ENCODE measurements around the gene LHFPL4. TPM values are rescaled to one million over a fixed set of nuclear protein-coding genes. Genes with fewer than 3 reads are reported as not detected.

Gene LHFPL4
- total RNA-seq, 2 experiments from 2014 or later, result not detected

- TF ChIP-seq CTCF (IDR thresholded peaks at IDR 0.05), result no peak
- CTCF ChIA-PET, result no interaction called here
- H3K4me1 Mint-ChIP-seq (ENCODE audit: low read depth), result no peaks in the 10 kb centered on the region
- H3K27me3 Mint-ChIP-seq, result peaks cover 5% of the 10 kb centered on the region
- no peaks in the 10 kb centered on the region for H3K36me3 Mint-ChIP-seq (ENCODE audit: low read depth)
- intact Hi-C loops (cut with micrococcal nuclease), result no loop called here
- POLR2A ChIA-PET, result interaction anchor here (1.2 kb wide), 1 partner anchor 73 kb away, joined by 3 read pairs; no protein-coding TSS in a partner anchor
- ATAC-seq (no peak), DNase-seq (no peak)
- no peaks in the 10 kb centered on the region for H3K9me3 Mint-ChIP-seq
- H3K27ac Mint-ChIP-seq, result no peak overlapping the region
- H3K4me3 Mint-ChIP-seq, result no peak overlapping the region
Measured at GRCh38 chr3:9542182-9542581, 11.4 kb downstream of the LHFPL4 start.

GRCh38 chr3:9536212-9536611, 17.4 kb downstream of the LHFPL4 start:
- Mint-ChIP-seq H3K27ac (no peak overlapping the region), H3K9me3 (no peaks in the 10 kb centered on the region), H3K27me3 (peaks cover 5% of the 10 kb centered on the region), H3K36me3 (ENCODE audit: low read depth) (no peaks in the 10 kb centered on the region), H3K4me3 (no peak overlapping the region), H3K4me1 (ENCODE audit: low read depth) (no peaks in the 10 kb centered on the region)
- ATAC-seq (no peak), DNase-seq (no peak)
- POLR2A ChIA-PET, result no interaction called here
- no peak for TF ChIP-seq CTCF (IDR thresholded peaks at IDR 0.05)
- CTCF ChIA-PET, result interaction anchor here (1.3 kb wide), 1 partner anchor 34 kb away, joined by 3 read pairs; no protein-coding TSS in a partner anchor
- intact Hi-C loops (cut with micrococcal nuclease), result no loop called here

- H3K4me3 Mint-ChIP-seq, result no peak overlapping the region
- H3K9me3 Mint-ChIP-seq, result no peaks in the 10 kb centered on the region
- no peak for TF ChIP-seq CTCF (IDR thresholded peaks at IDR 0.05)
- no peaks in the 10 kb centered on the region for H3K36me3 Mint-ChIP-seq (ENCODE audit: low read depth)
- ATAC-seq (no peak), DNase-seq (no peak)
- H3K27me3 Mint-ChIP-seq, result peaks cover 5% of the 10 kb centered on the region
- CTCF ChIA-PET, result interaction anchor here (1.2 kb wide), 1 partner anchor 31 kb away, joined by 4 read pairs; no protein-coding TSS in a partner anchor
- H3K27ac Mint-ChIP-seq, result no peak overlapping the region
- POLR2A ChIA-PET, result interaction anchor here (0.6 kb wide), 1 partner anchor 106 kb away, joined by 6 read pairs; no protein-coding TSS in a partner anchor
- H3K4me1 Mint-ChIP-seq (ENCODE audit: low read depth), result no peaks in the 10 kb centered on the region
- intact Hi-C loops (cut with micrococcal nuclease), result no loop called here
Measured at GRCh38 chr3:9534429-9534828, 19.2 kb downstream of the LHFPL4 start.

- TF ChIP-seq CTCF (IDR thresholded peaks at IDR 0.05), result no peak
- H3K9me3 Mint-ChIP-seq, result no peaks in the 10 kb centered on the region
- H3K27me3 Mint-ChIP-seq, result peaks cover 24% of the 10 kb centered on the region
- no peaks in the 10 kb centered on the region for H3K4me1 Mint-ChIP-seq (ENCODE audit: low read depth)
- intact Hi-C loops (cut with micrococcal nuclease), result no loop called here
- POLR2A ChIA-PET, result no interaction called here
- H3K36me3 Mint-ChIP-seq (ENCODE audit: low read depth), result no peaks in the 10 kb centered on the region
- H3K4me3 Mint-ChIP-seq, result no peak overlapping the region
- no peak for DNase-seq
- no peak for ATAC-seq
- no peak overlapping the region for H3K27ac Mint-ChIP-seq
- CTCF ChIA-PET, result no interaction called here
Measured at GRCh38 chr3:9525078-9525477, 28.5 kb downstream of the LHFPL4 start.

- H3K36me3 Mint-ChIP-seq (ENCODE audit: low read depth), result no peaks in the 10 kb centered on the region
- CTCF ChIA-PET, result interaction anchor here (2.2 kb wide), 1 partner anchor 11 kb away, joined by 7 read pairs; no protein-coding TSS in a partner anchor
- no peaks in the 10 kb centered on the region for H3K9me3 Mint-ChIP-seq
- POLR2A ChIA-PET, result no interaction called here
- no peak overlapping the region for H3K4me3 Mint-ChIP-seq
- TF ChIP-seq CTCF (IDR thresholded peaks at IDR 0.05), result no peak
- DNase-seq (no peak), ATAC-seq (no peak)
- H3K27me3 Mint-ChIP-seq, result peaks cover 3% of the 10 kb centered on the region
- intact Hi-C loops (cut with micrococcal nuclease), result no loop called here
- no peak overlapping the region for H3K27ac Mint-ChIP-seq
- no peaks in the 10 kb centered on the region for H3K4me1 Mint-ChIP-seq (ENCODE audit: low read depth)
Measured at GRCh38 chr3:9514956-9515355, 38.7 kb downstream of the LHFPL4 start.
